GM19395 (cell line): ENCODE data around the gene PRR35.

Experiments
- ATAC-seq: cut with Tn5 transposase; IDR thresholded peaks from one replicate; pipeline ENCODE4 v1.9.1; 2021; ENCODE audit warnings: mild to moderate bottlenecking, moderate library complexity; ENCODE audit not compliant: unreplicated experiment

The PRR35 gene

GRCh38 chr16:578232-578869, 18.2 kb downstream of the PRR35 start:
- no peak for ATAC-seq

GRCh38 chr16:578870-579405, 18.7 kb downstream of the PRR35 start:
- ATAC-seq = no peak

- ATAC-seq = no peak
Observed at GRCh38 chr16:580141-580945, 20.1 kb downstream of the PRR35 start.

- no peak for ATAC-seq
Observed at GRCh38 chr16:580946-581498, 20.8 kb downstream of the PRR35 start.

GRCh38 chr16:582218-582613, 22.0 kb downstream of the PRR35 start:
- ATAC-seq = no peak

GRCh38 chr16:582614-583331, 22.6 kb downstream of the PRR35 start:
- ATAC-seq = no peak

GRCh38 chr16:583470-583814, 23.2 kb downstream of the PRR35 start:
- no peak for ATAC-seq

GRCh38 chr16:583815-584591, 23.8 kb downstream of the PRR35 start:
- no peak for ATAC-seq

GRCh38 chr16:585351-585750, 25.2 kb downstream of the PRR35 start:
- no peak for ATAC-seq

- ATAC-seq = no peak
Observed at GRCh38 chr16:586047-586644, 26.0 kb downstream of the PRR35 start.

- no peak for ATAC-seq
Observed at GRCh38 chr16:586645-587590, 26.7 kb downstream of the PRR35 start.

- peak; percentile 11 for ATAC-seq
Observed at GRCh38 chr16:588639-588888, 28.4 kb downstream of the PRR35 start.

- peak; percentile 79 for ATAC-seq
Observed at GRCh38 chr16:588889-589657, 28.9 kb downstream of the PRR35 start.

GRCh38 chr16:589658-590187, 29.5 kb downstream of the PRR35 start, which contains the start of gene RAB40C:
Gene RAB40C (plus strand): TSS chr16:590066. CDS start chr16:590292, 226 bp downstream.
- ATAC-seq = peak; percentile 71

- peak; percentile 7 for ATAC-seq
Observed at GRCh38 chr16:590188-590814, 30.1 kb downstream of the PRR35 start.

- ATAC-seq = no peak
Observed at GRCh38 chr16:590815-591200, 30.6 kb downstream of the PRR35 start.

GRCh38 chr16:591231-591630, 31.0 kb downstream of the PRR35 start:
- no peak for ATAC-seq
